Measurements from ENCODE around the gene PCSK6.

Gene PCSK6

GRCh38 chr15:101317336-101317872 lies 172.1 kb downstream of the PCSK6 start:
- TF ChIP-seq EGR1 (IDR thresholded peaks at IDR 0.05) (no peak), REST (IDR thresholded peaks at IDR 0.05; ENCODE audit: low read depth) (no peak), EP300 (IDR thresholded peaks at IDR 0.05; ENCODE audit: borderline replicate concordance) (no peak), FOXM1 (IDR thresholded peaks at IDR 0.05; ENCODE audit: borderline replicate concordance, low read depth) (no peak), RAD21 (IDR thresholded peaks at IDR 0.05; ENCODE audit: low read depth) (no peak), TEAD4 (IDR thresholded peaks at IDR 0.05) (no peak), ZBTB7A (IDR thresholded peaks at IDR 0.05; ENCODE audit: low read depth) (no peak), CREB1 (IDR thresholded peaks at IDR 0.05; ENCODE audit: low read depth) (no peak), TAF1 (IDR thresholded peaks at IDR 0.05; ENCODE audit: low read depth) (no peak), MAX (IDR thresholded peaks at IDR 0.05) (no peak), YY1 (IDR thresholded peaks at IDR 0.05; ENCODE audit: low read depth) (no peak), USF1 (IDR thresholded peaks at IDR 0.05) (no peak), TCF12 (IDR thresholded peaks at IDR 0.05; ENCODE audit: low read depth) (no peak), CEBPB (IDR thresholded peaks at IDR 0.05) (no peak), NFIC (IDR thresholded peaks at IDR 0.05) (no peak)

GRCh38 chr15:101316529-101316928 lies 173.0 kb downstream of the PCSK6 start:
- TF ChIP-seq REST (IDR thresholded peaks at IDR 0.05; ENCODE audit: low read depth) (no peak), ZBTB7A (IDR thresholded peaks at IDR 0.05; ENCODE audit: low read depth) (no peak), TEAD4 (IDR thresholded peaks at IDR 0.05) (no peak), TCF12 (IDR thresholded peaks at IDR 0.05; ENCODE audit: low read depth) (no peak), FOXM1 (IDR thresholded peaks at IDR 0.05; ENCODE audit: borderline replicate concordance, low read depth) (no peak), MAX (IDR thresholded peaks at IDR 0.05) (no peak), CREB1 (IDR thresholded peaks at IDR 0.05; ENCODE audit: low read depth) (no peak), TAF1 (IDR thresholded peaks at IDR 0.05; ENCODE audit: low read depth) (no peak), CEBPB (IDR thresholded peaks at IDR 0.05) (no peak), RAD21 (IDR thresholded peaks at IDR 0.05; ENCODE audit: low read depth) (no peak), USF1 (IDR thresholded peaks at IDR 0.05) (no peak), YY1 (IDR thresholded peaks at IDR 0.05; ENCODE audit: low read depth) (no peak), NFIC (IDR thresholded peaks at IDR 0.05) (no peak), EP300 (IDR thresholded peaks at IDR 0.05; ENCODE audit: borderline replicate concordance) (no peak)

- TF ChIP-seq TCF12 (IDR thresholded peaks at IDR 0.05; ENCODE audit: low read depth): no peak
- TF ChIP-seq REST (IDR thresholded peaks at IDR 0.05; ENCODE audit: low read depth): no peak
- no peak for TF ChIP-seq YY1 (IDR thresholded peaks at IDR 0.05; ENCODE audit: low read depth)
- no peak for TF ChIP-seq RAD21 (IDR thresholded peaks at IDR 0.05; ENCODE audit: low read depth)
- no peak for TF ChIP-seq FOXM1 (IDR thresholded peaks at IDR 0.05; ENCODE audit: borderline replicate concordance, low read depth)
Observed at GRCh38 chr15:101315736-101316135, 173.8 kb downstream of the PCSK6 start.

- TF ChIP-seq EP300 (IDR thresholded peaks at IDR 0.05; ENCODE audit: borderline replicate concordance) (no peak), TAF1 (IDR thresholded peaks at IDR 0.05; ENCODE audit: low read depth) (no peak), YY1 (IDR thresholded peaks at IDR 0.05; ENCODE audit: low read depth) (no peak), TCF12 (IDR thresholded peaks at IDR 0.05; ENCODE audit: low read depth) (no peak), EGR1 (IDR thresholded peaks at IDR 0.05) (no peak), FOXM1 (IDR thresholded peaks at IDR 0.05; ENCODE audit: borderline replicate concordance, low read depth) (no peak), CREB1 (IDR thresholded peaks at IDR 0.05; ENCODE audit: low read depth) (no peak), NFIC (IDR thresholded peaks at IDR 0.05) (no peak), MAX (IDR thresholded peaks at IDR 0.05) (no peak), ZBTB7A (IDR thresholded peaks at IDR 0.05; ENCODE audit: low read depth) (no peak), TEAD4 (IDR thresholded peaks at IDR 0.05) (no peak)
Observed at GRCh38 chr15:101314336-101315125, 175.0 kb downstream of the PCSK6 start.

All from Ishikawa (cell line).